Measurements from ENCODE around the gene RANBP9. TPM values are rescaled to one million over a fixed set of nuclear protein-coding genes. Genes with fewer than 3 reads are reported as not detected.
A peak's percentile ranks its signal among the peaks of the same experiment; 100 is the strongest.

The RANBP9 gene
- total RNA-seq, 1 donor from 2014 or later, result 33.2 TPM

- H3K4me3 ChIP-seq, result no peak overlapping the region
- TF ChIP-seq, protein P1, sequence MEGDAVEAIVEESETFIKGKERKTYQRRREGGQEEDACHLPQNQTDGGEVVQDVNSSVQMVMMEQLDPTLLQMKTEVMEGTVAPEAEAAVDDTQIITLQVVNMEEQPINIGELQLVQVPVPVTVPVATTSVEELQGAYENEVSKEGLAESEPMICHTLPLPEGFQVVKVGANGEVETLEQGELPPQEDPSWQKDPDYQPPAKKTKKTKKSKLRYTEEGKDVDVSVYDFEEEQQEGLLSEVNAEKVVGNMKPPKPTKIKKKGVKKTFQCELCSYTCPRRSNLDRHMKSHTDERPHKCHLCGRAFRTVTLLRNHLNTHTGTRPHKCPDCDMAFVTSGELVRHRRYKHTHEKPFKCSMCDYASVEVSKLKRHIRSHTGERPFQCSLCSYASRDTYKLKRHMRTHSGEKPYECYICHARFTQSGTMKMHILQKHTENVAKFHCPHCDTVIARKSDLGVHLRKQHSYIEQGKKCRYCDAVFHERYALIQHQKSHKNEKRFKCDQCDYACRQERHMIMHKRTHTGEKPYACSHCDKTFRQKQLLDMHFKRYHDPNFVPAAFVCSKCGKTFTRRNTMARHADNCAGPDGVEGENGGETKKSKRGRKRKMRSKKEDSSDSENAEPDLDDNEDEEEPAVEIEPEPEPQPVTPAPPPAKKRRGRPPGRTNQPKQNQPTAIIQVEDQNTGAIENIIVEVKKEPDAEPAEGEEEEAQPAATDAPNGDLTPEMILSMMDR (IDR thresholded peaks at IDR 0.05; ENCODE audit: borderline replicate concordance), result no peak
- no peaks in the 10 kb centered on the region for H3K9me3 ChIP-seq (replicated peaks)
- no peaks in the 10 kb centered on the region for H3K27me3 ChIP-seq (ENCODE audit: low read depth)
- DNase-seq, result no peak
- H3K27ac ChIP-seq (replicated peaks), result no peak overlapping the region
- no peaks in the 10 kb centered on the region for H3K36me3 ChIP-seq
- intact Hi-C loops (cut with micrococcal nuclease), result no loop called here
- peaks cover 14% of the 10 kb centered on the region for H3K4me1 ChIP-seq
Observed at GRCh38 chr6:13716955-13717295, 5.3 kb upstream of the RANBP9 start.

- Histone ChIP-seq H3K27me3 (ENCODE audit: low read depth) (no peaks in the 10 kb centered on the region), H3K4me3 (no peak overlapping the region), H3K27ac (replicated peaks) (no peak overlapping the region), H3K9me3 (replicated peaks) (no peaks in the 10 kb centered on the region), H3K36me3 (no peaks in the 10 kb centered on the region), H3K4me1 (peaks cover 14% of the 10 kb centered on the region)
- no peak for DNase-seq
- TF ChIP-seq, protein P1 (IDR thresholded peaks at IDR 0.05; ENCODE audit: borderline replicate concordance), result no peak
- intact Hi-C loops (cut with micrococcal nuclease), result no loop called here
Observed at GRCh38 chr6:13716225-13716954, 4.8 kb upstream of the RANBP9 start.

GRCh38 chr6:13715444-13715883 is 3.8 kb upstream of the RANBP9 start:
- no peaks in the 10 kb centered on the region for H3K9me3 ChIP-seq (replicated peaks)
- no peak overlapping the region for H3K4me3 ChIP-seq
- no peak overlapping the region for H3K27ac ChIP-seq (replicated peaks)
- H3K27me3 ChIP-seq (ENCODE audit: low read depth), result no peaks in the 10 kb centered on the region
- DNase-seq, result no peak
- no peaks in the 10 kb centered on the region for H3K36me3 ChIP-seq
- intact Hi-C loops (cut with micrococcal nuclease), result no loop called here
- peaks cover 19% of the 10 kb centered on the region for H3K4me1 ChIP-seq
- TF ChIP-seq, protein P1 (IDR thresholded peaks at IDR 0.05; ENCODE audit: borderline replicate concordance), result no peak

DNA sequence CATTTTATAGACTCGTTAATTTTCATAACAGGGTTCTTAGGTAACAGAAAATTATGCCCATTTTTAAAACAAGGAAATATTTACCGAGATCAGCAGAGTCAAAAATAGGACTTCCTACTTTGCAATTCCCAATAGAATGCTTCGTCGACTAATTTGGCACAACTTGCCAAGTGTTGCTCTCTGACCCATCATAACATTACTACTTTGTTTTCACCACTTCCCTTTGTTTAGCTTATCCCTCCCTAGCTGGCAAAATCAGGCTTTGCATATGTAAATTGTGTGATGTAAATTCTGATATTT is 914 bp upstream of the RANBP9 start:
- Histone ChIP-seq H3K27ac (replicated peaks) (peak overlapping the region; percentile 92), H3K36me3 (no peaks in the 10 kb centered on the region), H3K4me1 (peaks cover 46% of the 10 kb centered on the region), H3K4me3 (peak overlapping the region; percentile 92), H3K27me3 (ENCODE audit: low read depth) (no peaks in the 10 kb centered on the region), H3K9me3 (replicated peaks) (no peaks in the 10 kb centered on the region)
- intact Hi-C loops (cut with micrococcal nuclease), result no loop called here
- DNase-seq, result no peak
- TF ChIP-seq, protein P1 (IDR thresholded peaks at IDR 0.05; ENCODE audit: borderline replicate concordance), result no peak

DNA sequence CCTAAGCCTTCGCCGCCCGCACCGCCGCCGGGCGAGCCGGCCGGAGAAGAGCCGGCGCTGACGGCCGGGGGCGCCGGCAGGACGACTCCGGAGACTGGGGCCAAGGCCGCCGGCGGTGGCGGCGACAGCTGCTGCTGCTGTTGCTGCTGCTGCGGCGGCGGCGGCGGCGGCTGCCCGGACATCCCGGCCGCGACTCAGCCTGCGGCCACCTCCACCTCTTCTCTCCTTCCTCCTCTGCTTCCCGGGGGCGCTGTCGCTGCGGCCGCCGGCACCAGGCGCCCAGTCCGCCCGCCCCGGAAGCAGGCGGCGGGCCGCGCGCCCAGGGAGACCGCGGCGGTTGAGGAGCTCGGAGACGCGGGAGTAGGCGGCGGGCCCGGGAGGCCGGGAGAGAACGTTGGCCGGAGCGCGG is 307 bp downstream of the RANBP9 start:
- no peaks in the 10 kb centered on the region for H3K36me3 ChIP-seq
- no peaks in the 10 kb centered on the region for H3K27me3 ChIP-seq (ENCODE audit: low read depth)
- H3K4me3 ChIP-seq, result peak overlapping the region; percentile 92
- H3K9me3 ChIP-seq (replicated peaks), result no peaks in the 10 kb centered on the region
- DNase-seq, result no peak
- TF ChIP-seq, protein P1 (IDR thresholded peaks at IDR 0.05; ENCODE audit: borderline replicate concordance), result peak; percentile 48
- H3K4me1 ChIP-seq, result peaks cover 53% of the 10 kb centered on the region
- intact Hi-C loops (cut with micrococcal nuclease), result no loop called here
- H3K27ac ChIP-seq (replicated peaks), result peak overlapping the region; percentile 92
